Rectal smooth muscle tissue (tissue), 1 donor: ENCODE results near the gene PTPDC1.

Experiments used
- H3K27ac ChIP-seq: one replicate; pipeline ENCODE4 v1.7.0; 2013; ENCODE audit warnings: low read depth, low read length, inconsistent platforms
- H3K27me3 ChIP-seq: one replicate; pipeline ENCODE4 v1.7.0; 2013; ENCODE audit warnings: low read length; ENCODE audit not compliant: control insufficient read depth, insufficient read depth
- H3K36me3 ChIP-seq: one replicate; pipeline ENCODE4 v1.7.0; 2013; ENCODE audit warnings: low read length; ENCODE audit not compliant: control insufficient read depth, insufficient read depth
- H3K4me1 ChIP-seq: one replicate; pipeline ENCODE4 v1.7.0; 2013; ENCODE audit warnings: low read length; ENCODE audit not compliant: control insufficient read depth, insufficient read depth
- H3K4me3 ChIP-seq: one replicate; pipeline ENCODE4 v1.7.0; 2013; ENCODE audit warnings: low read length
- H3K9ac ChIP-seq: one replicate; pipeline ENCODE4 v1.7.0; 2013; ENCODE audit warnings: low read length

PTPDC1 gene

GRCh38 chr9:94134629-94135028 lies 50.4 kb downstream of the PTPDC1 start:
- no peaks in the 10 kb centered on the region for H3K27me3 ChIP-seq
- no peaks in the 10 kb centered on the region for H3K36me3 ChIP-seq
- H3K27ac ChIP-seq, result peak overlapping the region; percentile 67
- H3K4me3 ChIP-seq, result no peak overlapping the region
- H3K4me1 ChIP-seq, result peaks cover 9% of the 10 kb centered on the region
- H3K9ac ChIP-seq, result no peak overlapping the region

GRCh38 chr9:94135222-94135621 lies 51.0 kb downstream of the PTPDC1 start:
- Histone ChIP-seq H3K4me1 (peaks cover 12% of the 10 kb centered on the region), H3K27ac (peak overlapping the region; percentile 74), H3K27me3 (no peaks in the 10 kb centered on the region), H3K36me3 (no peaks in the 10 kb centered on the region), H3K4me3 (no peak overlapping the region), H3K9ac (no peak overlapping the region)

- H3K27me3 ChIP-seq, result no peaks in the 10 kb centered on the region
- peak overlapping the region; percentile 83 for H3K27ac ChIP-seq
- no peak overlapping the region for H3K9ac ChIP-seq
- no peak overlapping the region for H3K4me3 ChIP-seq
- H3K4me1 ChIP-seq, result peaks cover 16% of the 10 kb centered on the region
- no peaks in the 10 kb centered on the region for H3K36me3 ChIP-seq
Measured at GRCh38 chr9:94139672-94140417, 55.6 kb downstream of the PTPDC1 start.

- H3K36me3 ChIP-seq, result no peaks in the 10 kb centered on the region
- H3K27me3 ChIP-seq, result no peaks in the 10 kb centered on the region
- no peak overlapping the region for H3K4me3 ChIP-seq
- H3K9ac ChIP-seq, result no peak overlapping the region
- H3K4me1 ChIP-seq, result peaks cover 15% of the 10 kb centered on the region
- peak overlapping the region; percentile 83 for H3K27ac ChIP-seq
Measured at GRCh38 chr9:94140418-94140780, 56.1 kb downstream of the PTPDC1 start.

- peak overlapping the region; percentile 83 for H3K27ac ChIP-seq
- H3K9ac ChIP-seq, result no peak overlapping the region
- no peak overlapping the region for H3K4me3 ChIP-seq
- no peaks in the 10 kb centered on the region for H3K27me3 ChIP-seq
- no peaks in the 10 kb centered on the region for H3K36me3 ChIP-seq
- H3K4me1 ChIP-seq, result peaks cover 11% of the 10 kb centered on the region
Measured at GRCh38 chr9:94140791-94141790, 56.8 kb downstream of the PTPDC1 start.

GRCh38 chr9:94142353-94142752 lies 58.1 kb downstream of the PTPDC1 start:
- Histone ChIP-seq H3K27ac (no peak overlapping the region), H3K4me3 (no peak overlapping the region), H3K9ac (no peak overlapping the region), H3K36me3 (no peaks in the 10 kb centered on the region), H3K27me3 (no peaks in the 10 kb centered on the region), H3K4me1 (peaks cover 11% of the 10 kb centered on the region)

GRCh38 chr9:94144394-94144793 lies 60.1 kb downstream of the PTPDC1 start:
- H3K27ac ChIP-seq, result no peak overlapping the region
- H3K36me3 ChIP-seq, result no peaks in the 10 kb centered on the region
- H3K27me3 ChIP-seq, result no peaks in the 10 kb centered on the region
- no peak overlapping the region for H3K4me3 ChIP-seq
- H3K9ac ChIP-seq, result no peak overlapping the region
- H3K4me1 ChIP-seq, result peaks cover 7% of the 10 kb centered on the region

- Histone ChIP-seq H3K4me1 (no peaks in the 10 kb centered on the region), H3K4me3 (no peak overlapping the region), H3K36me3 (no peaks in the 10 kb centered on the region), H3K9ac (no peak overlapping the region), H3K27me3 (no peaks in the 10 kb centered on the region), H3K27ac (no peak overlapping the region)
Measured at GRCh38 chr9:94145640-94146039, 61.4 kb downstream of the PTPDC1 start.

GRCh38 chr9:94147776-94148175 lies 63.5 kb downstream of the PTPDC1 start:
- no peaks in the 10 kb centered on the region for H3K27me3 ChIP-seq
- H3K4me1 ChIP-seq, result no peaks in the 10 kb centered on the region
- no peak overlapping the region for H3K9ac ChIP-seq
- H3K27ac ChIP-seq, result no peak overlapping the region
- no peak overlapping the region for H3K4me3 ChIP-seq
- no peaks in the 10 kb centered on the region for H3K36me3 ChIP-seq

GRCh38 chr9:94148419-94148818 lies 64.2 kb downstream of the PTPDC1 start:
- Histone ChIP-seq H3K4me1 (no peaks in the 10 kb centered on the region), H3K27ac (no peak overlapping the region), H3K27me3 (no peaks in the 10 kb centered on the region), H3K9ac (no peak overlapping the region), H3K4me3 (no peak overlapping the region), H3K36me3 (no peaks in the 10 kb centered on the region)

- Histone ChIP-seq H3K9ac (no peak overlapping the region), H3K4me3 (no peak overlapping the region), H3K27ac (no peak overlapping the region), H3K36me3 (no peaks in the 10 kb centered on the region), H3K27me3 (no peaks in the 10 kb centered on the region), H3K4me1 (no peaks in the 10 kb centered on the region)
Measured at GRCh38 chr9:94149696-94150095, 65.4 kb downstream of the PTPDC1 start.

- no peak overlapping the region for H3K27ac ChIP-seq
- H3K9ac ChIP-seq, result no peak overlapping the region
- H3K27me3 ChIP-seq, result no peaks in the 10 kb centered on the region
- no peak overlapping the region for H3K4me3 ChIP-seq
- no peaks in the 10 kb centered on the region for H3K36me3 ChIP-seq
- H3K4me1 ChIP-seq, result no peaks in the 10 kb centered on the region
Measured at GRCh38 chr9:94150279-94150828, 66.1 kb downstream of the PTPDC1 start.
